RWPE2 (cell line): ENCODE measurements around the gene BAIAP2L2.
"Not testable (repeated sequence)": the region's sequence is repeated elsewhere in the genome, so short reads cannot be mapped to it uniquely, and the experiment has no call there.

Experiments
- ATAC-seq: fragments of 200-7000 bp; cut with Tn5 transposase; 3 replicates; pipeline ENCODE4 v1.9.1; 2021; ENCODE audit warnings: low read depth
- DNase-seq: peaks from one replicate; pipeline ENCODE4 v3.0.0-alpha.2; 2020; ENCODE audit warnings: low spot score
- H3K27ac ChIP-seq: fragments of 450-650 bp; 2 replicates; pipeline ENCODE4 v1.5.1; 2017; ENCODE audit warnings: mild to moderate bottlenecking; ENCODE audit not compliant: poor library complexity, severe bottlenecking
- H3K27me3 ChIP-seq: fragments of 250-450 bp; sonication (Bioruptor Pico); 2 replicates; pipeline ENCODE4 v1.5.1; 2021; ENCODE audit warnings: mild to moderate bottlenecking, moderate library complexity; ENCODE audit not compliant: insufficient read depth, poor library complexity, severe bottlenecking
- H3K36me3 ChIP-seq: fragments of 250-450 bp; sonication (Bioruptor Pico); 2 replicates; pipeline ENCODE4 v1.5.1; 2020; ENCODE audit warnings: low read depth, mild to moderate bottlenecking, moderate library complexity
- H3K4me1 ChIP-seq: fragments of 250-450 bp; sonication (Bioruptor Pico); 2 replicates; pipeline ENCODE4 v1.5.1; 2021; ENCODE audit warnings: mild to moderate bottlenecking, moderate library complexity; ENCODE audit not compliant: insufficient read depth, poor library complexity, severe bottlenecking
- H3K4me3 ChIP-seq: fragments of 250-450 bp; sonication (Bioruptor Pico); 2 replicates; pipeline ENCODE4 v1.5.1; 2021; ENCODE audit warnings: mild to moderate bottlenecking, moderate library complexity; ENCODE audit not compliant: severe bottlenecking
- H3K9me3 ChIP-seq: fragments of 250-450 bp; sonication (Bioruptor Pico); 2 replicates; pipeline ENCODE4 v1.5.1; 2021; ENCODE audit warnings: mild to moderate bottlenecking, moderate library complexity; ENCODE audit not compliant: severe bottlenecking
- CTCF ChIP-seq: fragments of 450-650 bp; IDR thresholded peaks from one replicate; pipeline ENCODE4 v1.5.1; 2017; ENCODE audit warnings: mild to moderate bottlenecking, moderate library complexity; ENCODE audit not compliant: poor library complexity, severe bottlenecking

The BAIAP2L2 gene

GRCh38 chr22:38040953-38041759 is 69.3 kb downstream of the BAIAP2L2 start:
- H3K9me3 ChIP-seq: no peaks in the 10 kb centered on the region
- DNase-seq (no peak), ATAC-seq (no peak)
- TF ChIP-seq CTCF: no peak
- no peak overlapping the region for H3K27ac ChIP-seq
- H3K27me3 ChIP-seq: no peaks in the 10 kb centered on the region
- H3K36me3 ChIP-seq: no peaks in the 10 kb centered on the region
- no peak overlapping the region for H3K4me3 ChIP-seq
- H3K4me1 ChIP-seq: no peaks in the 10 kb centered on the region

DNA sequence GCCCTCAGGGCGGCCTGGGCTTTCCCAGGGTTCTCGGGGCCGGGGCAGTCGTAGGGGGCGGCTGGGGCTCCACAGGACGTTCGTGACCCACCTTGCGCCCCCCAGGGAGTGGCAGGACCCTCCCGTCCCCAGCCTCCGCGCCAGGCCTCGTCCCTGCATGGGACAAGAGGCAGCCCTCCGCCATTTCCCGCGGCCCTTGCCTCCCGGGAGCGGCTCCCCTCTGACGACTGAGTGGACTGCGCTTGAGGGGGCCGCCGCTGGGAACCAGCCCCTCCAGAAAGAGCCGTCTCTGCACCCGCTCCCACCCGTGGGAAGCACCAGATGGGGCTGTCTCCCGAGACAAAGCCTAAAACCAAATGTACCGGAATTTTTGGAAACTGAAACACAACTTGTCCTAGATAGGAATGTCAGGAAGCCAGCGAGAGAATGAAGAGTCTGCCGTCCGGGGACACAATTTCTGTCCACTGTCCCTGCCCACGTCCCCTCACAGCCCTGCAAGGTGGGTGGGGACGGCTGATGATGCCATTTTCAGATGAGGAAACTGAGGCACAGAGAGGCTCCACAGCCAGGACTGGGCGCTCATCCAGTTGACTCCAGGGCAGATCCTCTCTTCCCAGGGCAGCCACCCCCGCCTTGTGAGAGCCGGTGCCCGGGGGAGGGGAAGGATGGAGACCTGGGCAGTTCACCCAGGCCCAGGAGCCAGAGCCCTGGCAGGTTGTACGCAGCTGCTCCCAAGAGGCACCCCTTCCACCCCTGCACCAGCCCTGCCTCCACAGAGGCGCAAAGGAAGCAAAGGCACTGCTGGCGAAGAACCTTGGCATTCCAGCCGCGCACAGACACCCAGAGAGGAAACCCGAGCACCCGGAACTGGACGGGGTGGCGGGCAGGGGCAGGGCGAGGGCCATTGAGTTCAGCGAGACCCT is 71.3 kb downstream of the BAIAP2L2 start:
- no peak overlapping the region for H3K4me3 ChIP-seq
- peaks cover 3% of the 10 kb centered on the region for H3K4me1 ChIP-seq
- TF ChIP-seq CTCF: no peak
- no peaks in the 10 kb centered on the region for H3K9me3 ChIP-seq
- H3K27ac ChIP-seq: no peak overlapping the region
- H3K27me3 ChIP-seq: no peaks in the 10 kb centered on the region
- ATAC-seq: no peak
- H3K36me3 ChIP-seq: no peaks in the 10 kb centered on the region
- no peak for DNase-seq

DNA sequence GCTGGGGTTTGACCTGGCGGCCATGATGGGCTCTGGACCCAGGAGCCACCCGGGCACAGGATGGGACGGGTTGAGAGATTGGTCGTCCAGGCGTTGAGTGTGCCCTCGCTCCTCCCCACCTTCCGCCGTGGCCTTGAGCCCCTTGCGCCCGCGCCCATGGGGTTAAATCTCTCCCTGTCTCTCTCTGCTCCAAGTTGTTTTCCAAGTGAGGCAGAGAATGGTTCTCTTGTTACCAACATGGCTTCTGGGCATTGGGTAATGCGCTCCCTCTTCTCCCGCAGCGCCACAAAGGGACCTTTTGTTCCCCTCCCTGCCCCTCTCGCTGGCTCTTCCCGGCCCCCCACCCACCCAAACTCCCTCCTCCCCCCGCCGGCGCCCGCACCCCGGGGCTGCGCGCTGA is 72.1 kb downstream of the BAIAP2L2 start:
- TF ChIP-seq CTCF: no peak
- Histone ChIP-seq H3K4me1 (peaks cover 4% of the 10 kb centered on the region), H3K27me3 (no peaks in the 10 kb centered on the region), H3K9me3 (no peaks in the 10 kb centered on the region), H3K4me3 (no peak overlapping the region), H3K36me3 (no peaks in the 10 kb centered on the region), H3K27ac (no peak overlapping the region)
- DNase-seq: no peak
- no peak for ATAC-seq

DNA sequence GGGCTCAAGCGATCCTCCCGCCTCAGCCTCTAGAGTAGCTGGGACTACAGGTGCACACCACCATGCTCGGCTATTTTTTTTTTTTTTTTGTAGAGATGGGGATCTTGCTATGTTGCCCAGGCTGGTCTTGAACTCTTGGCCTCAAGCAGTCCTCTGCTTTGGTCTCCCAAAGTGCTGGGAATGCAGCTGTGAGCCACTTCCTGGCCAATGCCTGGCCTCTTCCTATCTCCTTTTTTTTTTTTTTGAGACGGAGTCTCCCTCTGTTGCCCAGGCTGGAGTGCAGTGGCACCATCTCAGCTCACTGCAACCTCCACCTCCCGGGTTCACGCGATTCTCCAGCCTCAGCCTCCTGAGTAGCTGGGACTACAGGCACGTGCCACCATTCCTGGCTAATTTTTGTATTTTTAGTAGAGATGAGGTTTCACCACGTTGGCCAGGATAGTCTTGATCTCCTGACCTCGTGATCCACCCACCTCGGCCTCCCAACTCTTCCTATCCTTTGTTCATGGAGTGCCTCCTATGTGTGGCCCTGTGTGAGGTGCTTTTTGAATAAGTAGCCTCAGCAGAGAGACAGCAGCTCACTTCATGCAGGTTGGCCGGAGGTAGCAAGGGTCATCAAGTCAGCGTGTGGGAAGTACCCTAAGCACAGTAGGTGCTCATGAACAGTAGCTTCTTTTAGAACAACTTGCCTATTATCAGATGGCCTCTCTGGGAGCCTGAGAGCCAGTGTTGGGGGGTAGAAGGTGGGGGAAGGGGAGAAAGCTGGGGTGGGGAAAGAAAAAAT is 72.9 kb downstream of the BAIAP2L2 start:
- DNase-seq, H3K27ac ChIP-seq, ATAC-seq, H3K27me3 ChIP-seq, H3K4me1 ChIP-seq, H3K36me3 ChIP-seq, H3K4me3 ChIP-seq, H3K9me3 ChIP-seq: not testable (repeated sequence)
